Vagina (tissue), 2 donors: ENCODE measurements around the gene ROR2.

Experiments used
- POLR2A ChIP-seq, 2 donors: fragments of 450-650 bp; IDR thresholded peaks; one replicate each; pipeline ENCODE4 v1.6.1; 2017; ENCODE audit warnings: antibody characterized with exemption in 2 of 2, mild to moderate bottlenecking in 2 of 2, moderate library complexity in 2 of 2
- POLR2AphosphoS5 ChIP-seq, 2 donors: sonication (generic); formaldehyde crosslinking; IDR thresholded peaks; one replicate each; pipeline ENCODE4 v1.9.0; 2017; ENCODE audit warnings: antibody characterized with exemption in 2 of 2, mild to moderate bottlenecking in 2 of 2, low read depth in 1 of 2; ENCODE audit not compliant: insufficient read depth in 1 of 2
- TF ChIP-seq, protein P1 (sequence below), 3 experiments: fragments of 450-650 bp in 2 of 3; fragments of 200-600 bp in 1 of 3; sonication (generic) in 1 of 3; IDR thresholded peaks; one replicate each; pipeline ENCODE4 v1.5.1; 2017 to 2019; ENCODE audit warnings: antibody characterized with exemption in 3 of 3, mild to moderate bottlenecking in 2 of 3, moderate library complexity in 2 of 3

DNA sequence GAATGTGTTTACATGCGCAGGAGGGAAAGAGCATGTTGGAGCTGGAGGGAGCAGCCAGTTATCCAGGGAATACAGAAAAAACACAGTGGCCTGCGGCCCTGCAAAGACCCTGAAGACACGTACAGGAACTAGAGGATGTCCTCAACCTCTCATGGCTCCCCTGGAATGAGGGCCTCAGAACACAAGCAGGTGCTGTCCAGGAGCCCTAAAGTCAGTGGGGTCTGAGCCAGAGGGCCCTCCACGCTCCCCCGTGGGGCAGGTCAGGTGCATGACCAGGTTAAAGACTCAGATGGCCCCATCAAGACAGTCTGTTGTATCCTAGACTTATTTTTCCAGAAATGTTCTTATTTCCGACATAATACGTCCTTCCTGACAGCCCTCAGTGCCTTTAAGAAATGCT is 106.9 kb downstream of the ROR2 start:
- TF ChIP-seq, protein P1, sequence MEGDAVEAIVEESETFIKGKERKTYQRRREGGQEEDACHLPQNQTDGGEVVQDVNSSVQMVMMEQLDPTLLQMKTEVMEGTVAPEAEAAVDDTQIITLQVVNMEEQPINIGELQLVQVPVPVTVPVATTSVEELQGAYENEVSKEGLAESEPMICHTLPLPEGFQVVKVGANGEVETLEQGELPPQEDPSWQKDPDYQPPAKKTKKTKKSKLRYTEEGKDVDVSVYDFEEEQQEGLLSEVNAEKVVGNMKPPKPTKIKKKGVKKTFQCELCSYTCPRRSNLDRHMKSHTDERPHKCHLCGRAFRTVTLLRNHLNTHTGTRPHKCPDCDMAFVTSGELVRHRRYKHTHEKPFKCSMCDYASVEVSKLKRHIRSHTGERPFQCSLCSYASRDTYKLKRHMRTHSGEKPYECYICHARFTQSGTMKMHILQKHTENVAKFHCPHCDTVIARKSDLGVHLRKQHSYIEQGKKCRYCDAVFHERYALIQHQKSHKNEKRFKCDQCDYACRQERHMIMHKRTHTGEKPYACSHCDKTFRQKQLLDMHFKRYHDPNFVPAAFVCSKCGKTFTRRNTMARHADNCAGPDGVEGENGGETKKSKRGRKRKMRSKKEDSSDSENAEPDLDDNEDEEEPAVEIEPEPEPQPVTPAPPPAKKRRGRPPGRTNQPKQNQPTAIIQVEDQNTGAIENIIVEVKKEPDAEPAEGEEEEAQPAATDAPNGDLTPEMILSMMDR (IDR thresholded peaks at IDR 0.05): no peak
- TF ChIP-seq POLR2A (IDR thresholded peaks at IDR 0.05): no peak
- TF ChIP-seq POLR2AphosphoS5 (IDR thresholded peaks at IDR 0.05; ENCODE audit: insufficient read depth in 1 of 2, low read depth in 1 of 2): no peak
